Head of caudate nucleus (tissue), 42 donors: ENCODE measurements around the gene TM4SF5.

Experiments
- DNase-seq, 42 donors: peaks; one replicate each; pipeline versions ENCODE4 v3.0.0 to v3.0.0-alpha.2; 2020 to 2021; ENCODE audit warnings: mixed read lengths in 7 of 42
- intact Hi-C: fragments of 100-400 bp; cut with DNase I; formaldehyde crosslinking; loops from one replicate; pipeline ENCODE4 v1.15.0; 2022

The TM4SF5 gene

GRCh38 chr17:4771519-4772234 is at the start of gene TM4SF5:
Gene TM4SF5, plus strand, starts transcription at chr17:4771886. Its CDS starts 37 bp downstream, at chr17:4771923.
- no peak for DNase-seq
- intact Hi-C loops = no loop called here

GRCh38 chr17:4722678-4723240 is 48.9 kb upstream of the TM4SF5 start:
- no peak for DNase-seq
- intact Hi-C loops = no loop called here

GRCh38 chr17:4724650-4725049 is 47.0 kb upstream of the TM4SF5 start:
- intact Hi-C loops = no loop called here
- no peak for DNase-seq

GRCh38 chr17:4725646-4726310 is 45.9 kb upstream of the TM4SF5 start:
- peak in 3 of 42 donors; percentile 17 to 50 (median 25) for DNase-seq
- intact Hi-C loops = no loop called here

GRCh38 chr17:4728124-4728523 is 43.6 kb upstream of the TM4SF5 start:
- no peak for DNase-seq
- intact Hi-C loops = no loop called here

GRCh38 chr17:4733073-4733531 is 38.6 kb upstream of the TM4SF5 start:
- intact Hi-C loops = loop anchor here (5.0 kb wide), 2 partner anchors 54 to 154 kb away; partner anchors contain the start of genes GLTPD2 and VMO1
- peak in 12 of 42 donors; percentile 8 to 60 (median 30) for DNase-seq

- no peak for DNase-seq
- intact Hi-C loops = loop anchor here (5.0 kb wide), 2 partner anchors 52 to 152 kb away; partner anchors contain the start of genes GLTPD2 and VMO1
These were observed 36.7 kb upstream of the TM4SF5 start for GRCh38 chr17:4734857-4735475.

- DNase-seq = peak in 17 of 42 donors; percentile 7 to 58 (median 31)
These were observed 35.6 kb upstream of the TM4SF5 start for GRCh38 chr17:4735876-4736651.

GRCh38 chr17:4738136-4739121 is 33.3 kb upstream of the TM4SF5 start:
- no peak for DNase-seq
- intact Hi-C loops = no loop called here

More at GRCh38 chr17:4735876-4736651, 35.6 kb upstream of the TM4SF5 start:
- intact Hi-C loops = no loop called here

- DNase-seq = peak in 35 of 42 donors; percentile 9 to 68 (median 33)
These were observed 32.3 kb upstream of the TM4SF5 start, which contains the start of the genes CXCL16 and ZMYND15 for GRCh38 chr17:4739122-4740024. Gene CXCL16, minus strand, starts transcription at chr17:4739928. Its CDS starts 589 bp downstream, at chr17:4739339. Gene ZMYND15, plus strand, starts transcription at chr17:4739833. Its CDS starts 716 bp downstream, at chr17:4740549.

GRCh38 chr17:4740025-4740351 is 31.7 kb upstream of the TM4SF5 start:
- intact Hi-C loops = no loop called here
- no peak for DNase-seq

More at GRCh38 chr17:4739122-4740024, 32.3 kb upstream of the TM4SF5 start, which contains the start of the genes CXCL16 and ZMYND15:
- intact Hi-C loops = no loop called here

GRCh38 chr17:4740584-4740983 is 31.1 kb upstream of the TM4SF5 start:
- intact Hi-C loops = no loop called here
- DNase-seq = no peak

GRCh38 chr17:4741544-4741943 is 30.1 kb upstream of the TM4SF5 start:
- intact Hi-C loops = no loop called here
- DNase-seq = no peak

- no peak for DNase-seq
- intact Hi-C loops = no loop called here
These were observed 29.6 kb upstream of the TM4SF5 start for GRCh38 chr17:4742133-4742532.

- no peak for DNase-seq
- intact Hi-C loops = no loop called here
These were observed 29.1 kb upstream of the TM4SF5 start for GRCh38 chr17:4742629-4743028.

- intact Hi-C loops = no loop called here
- DNase-seq = no peak
These were observed 28.5 kb upstream of the TM4SF5 start for GRCh38 chr17:4743216-4743615.
